Measurements from ENCODE around the gene TP73. TPM values are rescaled to one million over a fixed set of nuclear protein-coding genes. Genes with fewer than 3 reads are reported as not detected.

The TP73 gene
- total RNA-seq, 4 donors from 2014 or later: 0.30 to 0.76 TPM; not detected in 2

- Histone ChIP-seq H3K9me3 (no peaks in the 10 kb centered on the region), H3K27ac (no peak overlapping the region), H3K36me3 (no peaks in the 10 kb centered on the region), H3K4me1 (no peaks in the 10 kb centered on the region), H3K4me3 (no peak overlapping the region), H3K27me3 (no peaks in the 10 kb centered on the region)
- intact Hi-C loops (cut with DNase I; ENCODE audit: low total_unique reads): no loop called here
- TF ChIP-seq POLR2A (IDR thresholded peaks at IDR 0.05) (no peak), CTCF (IDR thresholded peaks at IDR 0.05) (no peak)
- DNase-seq: no peak
Observed at GRCh38 chr1:3736708-3737107, 84.4 kb downstream of the TP73 start.

- TF ChIP-seq CTCF (IDR thresholded peaks at IDR 0.05) (no peak), POLR2A (IDR thresholded peaks at IDR 0.05) (no peak)
Observed at GRCh38 chr1:3738943-3739342, 86.6 kb downstream of the TP73 start.

GRCh38 chr1:3740042-3740441, 87.7 kb downstream of the TP73 start:
- Histone ChIP-seq H3K9me3 (no peaks in the 10 kb centered on the region), H3K4me3 (no peak overlapping the region), H3K4me1 (no peaks in the 10 kb centered on the region), H3K27ac (no peak overlapping the region), H3K27me3 (no peaks in the 10 kb centered on the region), H3K36me3 (no peaks in the 10 kb centered on the region)
- intact Hi-C loops (cut with DNase I; ENCODE audit: low total_unique reads): no loop called here
- TF ChIP-seq POLR2A (IDR thresholded peaks at IDR 0.05): no peak
- DNase-seq: no peak

More at GRCh38 chr1:3738943-3739342, 86.6 kb downstream of the TP73 start:
- no peak overlapping the region for H3K27ac ChIP-seq
- intact Hi-C loops (cut with DNase I; ENCODE audit: low total_unique reads): no loop called here
- H3K9me3 ChIP-seq: no peaks in the 10 kb centered on the region
- H3K4me1 ChIP-seq: no peaks in the 10 kb centered on the region
- DNase-seq: no peak
- H3K27me3 ChIP-seq: no peaks in the 10 kb centered on the region
- no peak overlapping the region for H3K4me3 ChIP-seq
- no peaks in the 10 kb centered on the region for H3K36me3 ChIP-seq

- intact Hi-C loops (cut with DNase I; ENCODE audit: low total_unique reads): no loop called here
- Histone ChIP-seq H3K27ac (no peak overlapping the region), H3K4me3 (no peak overlapping the region), H3K27me3 (no peaks in the 10 kb centered on the region), H3K4me1 (peaks cover 0 to 2% of the 10 kb centered on the region in 2 donors), H3K9me3 (no peaks in the 10 kb centered on the region), H3K36me3 (no peaks in the 10 kb centered on the region)
- no peak for DNase-seq
- TF ChIP-seq POLR2A (IDR thresholded peaks at IDR 0.05) (no peak), CTCF (IDR thresholded peaks at IDR 0.05) (no peak)
Observed at GRCh38 chr1:3740752-3741151, 88.4 kb downstream of the TP73 start.

- TF ChIP-seq CTCF (IDR thresholded peaks at IDR 0.05) (no peak), POLR2A (IDR thresholded peaks at IDR 0.05) (no peak)
- intact Hi-C loops (cut with DNase I; ENCODE audit: low total_unique reads): no loop called here
- Histone ChIP-seq H3K27me3 (no peaks in the 10 kb centered on the region), H3K9me3 (no peaks in the 10 kb centered on the region), H3K4me1 (peaks cover 0 to 5% of the 10 kb centered on the region in 2 donors), H3K36me3 (no peaks in the 10 kb centered on the region), H3K4me3 (no peak overlapping the region), H3K27ac (no peak overlapping the region)
- DNase-seq: no peak
Observed at GRCh38 chr1:3741566-3742438, 89.5 kb downstream of the TP73 start.
